Measurements from ENCODE around the gene F2RL2. TPM values are rescaled to one million over a fixed set of nuclear protein-coding genes. Genes with fewer than 3 reads are reported as not detected.
A peak's percentile ranks its signal among the peaks of the same experiment; 100 is the strongest.
"Not testable (repeated sequence)": the region's sequence is repeated elsewhere in the genome, so short reads cannot be mapped to it uniquely, and the experiment has no call there.

The F2RL2 gene
- total RNA-seq, 1 donor from 2014 or later, result not detected

GRCh38 chr5:76615759-76616158, 7.4 kb downstream of the F2RL2 start:
- no peaks in the 10 kb centered on the region for H3K9me3 Mint-ChIP-seq
- H3K27me3 Mint-ChIP-seq (ENCODE audit: insufficient read depth), result no peaks in the 10 kb centered on the region
- H3K36me3 Mint-ChIP-seq (ENCODE audit: low read depth), result peaks cover 24% of the 10 kb centered on the region
- intact Hi-C loops (cut with micrococcal nuclease), result no loop called here
- no peak overlapping the region for H3K27ac Mint-ChIP-seq
- no peaks in the 10 kb centered on the region for H3K4me1 Mint-ChIP-seq (ENCODE audit: low read depth)
- H3K4me3 Mint-ChIP-seq, result no peak overlapping the region
- no peak for DNase-seq (ENCODE audit: low spot score)

DNA sequence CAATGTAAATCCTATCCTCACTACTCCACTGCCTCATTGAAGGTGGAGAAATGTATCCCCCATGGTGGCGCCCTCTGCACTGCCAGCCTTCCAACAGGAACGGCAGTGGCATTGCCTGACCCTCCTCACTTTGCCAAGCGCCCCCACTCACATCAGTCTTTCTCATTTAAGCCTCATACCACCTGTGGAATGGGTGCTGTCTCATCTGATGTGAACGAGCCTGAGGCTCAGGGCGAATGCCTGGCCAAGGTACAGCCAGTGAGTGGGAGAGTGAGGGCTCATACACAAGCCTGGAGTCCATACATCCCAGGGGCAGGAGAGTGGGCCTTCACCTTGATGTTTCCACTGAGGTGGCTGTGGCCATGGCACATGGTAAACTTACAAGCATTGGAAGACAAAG, 10.3 kb downstream of the F2RL2 start:
- peaks cover 10% of the 10 kb centered on the region for H3K4me1 Mint-ChIP-seq (ENCODE audit: low read depth)
- intact Hi-C loops (cut with micrococcal nuclease), result no loop called here
- peaks cover 26% of the 10 kb centered on the region for H3K36me3 Mint-ChIP-seq (ENCODE audit: low read depth)
- no peak overlapping the region for H3K4me3 Mint-ChIP-seq
- no peak for DNase-seq (ENCODE audit: low spot score)
- H3K27me3 Mint-ChIP-seq (ENCODE audit: insufficient read depth), result no peaks in the 10 kb centered on the region
- no peak overlapping the region for H3K27ac Mint-ChIP-seq
- no peaks in the 10 kb centered on the region for H3K9me3 Mint-ChIP-seq

- Mint-ChIP-seq H3K9me3 (no peaks in the 10 kb centered on the region), H3K27me3 (ENCODE audit: insufficient read depth) (no peaks in the 10 kb centered on the region), H3K36me3 (ENCODE audit: low read depth) (peaks cover 26% of the 10 kb centered on the region), H3K4me1 (ENCODE audit: low read depth) (peaks cover 31% of the 10 kb centered on the region), H3K27ac (no peak overlapping the region), H3K4me3 (no peak overlapping the region)
- intact Hi-C loops (cut with micrococcal nuclease), result no loop called here
- no peak for DNase-seq (ENCODE audit: low spot score)
These were observed 13.0 kb downstream of the F2RL2 start for GRCh38 chr5:76610196-76610595.

GRCh38 chr5:76608833-76609232, 14.4 kb downstream of the F2RL2 start:
- Mint-ChIP-seq H3K4me3 (no peak overlapping the region), H3K9me3 (no peaks in the 10 kb centered on the region), H3K4me1 (ENCODE audit: low read depth) (peaks cover 31% of the 10 kb centered on the region), H3K27me3 (ENCODE audit: insufficient read depth) (no peaks in the 10 kb centered on the region), H3K36me3 (ENCODE audit: low read depth) (peaks cover 37% of the 10 kb centered on the region), H3K27ac (peak overlapping the region; percentile 19)
- intact Hi-C loops (cut with micrococcal nuclease), result loop anchor here (2.0 to 10.0 kb wide), 2 partner anchors 206 to 426 kb away; partner anchors contain the start of genes AGGF1 and IQGAP2
- no peak for DNase-seq (ENCODE audit: low spot score)

DNA sequence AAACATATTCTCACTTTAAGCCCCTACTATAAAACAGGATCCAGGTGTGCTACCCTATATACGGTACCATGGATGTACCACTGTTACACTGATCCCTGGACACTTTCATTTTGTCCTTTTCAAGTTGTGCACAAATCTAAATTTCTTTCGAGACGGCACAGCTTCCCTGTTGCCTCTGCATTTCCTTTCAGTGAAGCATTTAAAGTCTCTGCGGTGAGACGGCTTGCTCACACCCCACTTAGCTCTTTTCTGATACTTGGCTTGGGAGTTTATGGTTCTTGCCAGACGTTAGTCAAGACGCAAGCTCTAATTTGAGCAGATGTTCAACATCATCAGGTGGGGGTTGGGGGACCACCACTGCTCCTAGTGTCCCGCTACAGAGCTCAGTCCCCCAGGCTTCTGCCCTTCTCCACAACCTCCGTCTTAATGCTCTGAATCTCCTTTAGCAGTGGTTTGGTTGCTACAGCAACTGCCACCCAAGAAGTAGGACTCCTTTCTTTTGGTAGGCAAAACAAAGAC, 15.8 kb downstream of the F2RL2 start:
- Mint-ChIP-seq H3K27me3 (ENCODE audit: insufficient read depth) (no peaks in the 10 kb centered on the region), H3K4me3 (peak overlapping the region; percentile 41), H3K4me1 (ENCODE audit: low read depth) (peaks cover 43% of the 10 kb centered on the region), H3K27ac (peak overlapping the region; percentile 69), H3K9me3 (no peaks in the 10 kb centered on the region), H3K36me3 (ENCODE audit: low read depth) (peaks cover 45% of the 10 kb centered on the region)
- no peak for DNase-seq (ENCODE audit: low spot score)
- intact Hi-C loops (cut with micrococcal nuclease), result loop anchor here (10.0 kb wide), 1 partner anchor 427 kb away; the partner anchor contains the start of gene AGGF1

DNA sequence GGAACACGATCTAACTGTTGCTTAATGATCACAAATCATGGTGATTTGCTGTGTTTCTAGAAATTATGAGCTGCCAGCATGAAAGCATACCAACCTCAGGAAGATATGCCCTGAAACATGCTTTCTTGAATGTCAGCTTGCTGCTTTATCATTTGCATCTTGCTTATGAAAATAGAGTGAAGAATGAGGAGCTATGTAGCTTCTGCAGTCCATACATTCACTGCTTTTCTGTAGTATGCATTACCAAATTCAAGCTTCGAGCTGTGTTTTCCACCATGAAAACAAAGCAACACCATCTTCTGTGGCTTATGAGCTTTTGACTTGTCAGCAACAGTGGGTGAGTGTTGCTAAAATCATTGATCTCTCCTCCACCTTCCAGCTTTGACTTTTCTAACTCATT, 16.5 kb downstream of the F2RL2 start:
- Mint-ChIP-seq H3K4me3 (no peak overlapping the region), H3K36me3 (ENCODE audit: low read depth) (peaks cover 48% of the 10 kb centered on the region), H3K27me3 (ENCODE audit: insufficient read depth) (no peaks in the 10 kb centered on the region), H3K27ac (peak overlapping the region; percentile 69), H3K4me1 (ENCODE audit: low read depth) (peaks cover 43% of the 10 kb centered on the region), H3K9me3 (no peaks in the 10 kb centered on the region)
- intact Hi-C loops (cut with micrococcal nuclease), result loop anchor here (10.0 kb wide), 1 partner anchor 428 kb away; the partner anchor contains the start of gene AGGF1
- DNase-seq (ENCODE audit: low spot score), result no peak

DNA sequence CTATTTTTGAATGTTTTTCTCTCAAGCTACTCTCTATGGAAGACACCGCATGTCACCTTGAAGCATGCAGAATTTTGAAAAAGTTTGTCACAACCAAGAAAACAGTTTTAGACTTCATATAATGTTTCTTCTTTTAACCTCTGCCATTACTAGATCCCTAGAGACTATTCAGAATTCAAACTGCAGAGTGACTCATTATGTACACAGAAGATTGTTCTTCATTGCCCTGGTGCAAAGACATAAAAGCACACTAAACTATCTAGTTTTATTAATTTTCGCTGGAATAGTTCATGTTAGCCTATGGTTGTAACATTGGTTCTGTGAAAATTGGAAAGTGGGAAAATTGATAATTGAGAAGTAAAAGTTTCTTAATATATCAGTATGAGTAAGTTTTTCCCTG, 18.4 kb downstream of the F2RL2 start:
- Mint-ChIP-seq H3K36me3 (ENCODE audit: low read depth) (peaks cover 53% of the 10 kb centered on the region), H3K9me3 (no peaks in the 10 kb centered on the region), H3K4me3 (no peak overlapping the region), H3K27ac (no peak overlapping the region), H3K27me3 (ENCODE audit: insufficient read depth) (no peaks in the 10 kb centered on the region), H3K4me1 (ENCODE audit: low read depth) (peaks cover 48% of the 10 kb centered on the region)
- intact Hi-C loops (cut with micrococcal nuclease), result loop anchor here (5.0 to 10.0 kb wide), 2 partner anchors 112 to 430 kb away; partner anchors contain the start of genes AGGF1 and F2R
- no peak for DNase-seq (ENCODE audit: low spot score)

DNA sequence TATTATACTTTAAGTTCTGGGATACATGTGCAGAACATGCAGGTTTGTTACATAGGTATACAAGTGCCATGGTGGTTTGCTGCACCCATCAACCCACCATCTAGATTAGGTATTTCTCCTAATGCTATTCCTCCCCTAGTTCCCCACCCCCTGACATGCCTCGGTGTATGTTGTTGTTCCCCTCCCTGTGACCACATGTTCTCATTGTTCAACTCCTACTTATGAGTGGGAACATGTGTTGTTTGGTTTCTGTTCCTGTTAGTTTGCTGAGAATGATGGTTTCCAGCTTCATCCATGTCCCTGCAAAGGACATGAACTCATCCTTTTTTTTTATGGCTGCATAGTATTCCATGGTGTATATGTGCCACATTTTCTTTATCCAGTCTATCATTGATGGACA, 19.2 kb downstream of the F2RL2 start:
- H3K9me3 Mint-ChIP-seq; DNase-seq (ENCODE audit: low spot score); H3K4me3 Mint-ChIP-seq; H3K27me3 Mint-ChIP-seq (ENCODE audit: insufficient read depth): not testable (repeated sequence)
- peak overlapping the region; percentile 13 for H3K27ac Mint-ChIP-seq
- H3K4me1 Mint-ChIP-seq (ENCODE audit: low read depth), result peaks cover 44% of the 10 kb centered on the region
- H3K36me3 Mint-ChIP-seq (ENCODE audit: low read depth), result peaks cover 56% of the 10 kb centered on the region
- intact Hi-C loops (cut with micrococcal nuclease), result loop anchor here (5.0 to 10.0 kb wide), 2 partner anchors 113 to 431 kb away; partner anchors contain the start of genes AGGF1 and F2R

- Mint-ChIP-seq H3K36me3 (ENCODE audit: low read depth) (peaks cover 54% of the 10 kb centered on the region), H3K27me3 (ENCODE audit: insufficient read depth) (no peaks in the 10 kb centered on the region), H3K4me1 (ENCODE audit: low read depth) (peaks cover 31% of the 10 kb centered on the region), H3K9me3 (no peaks in the 10 kb centered on the region), H3K27ac (no peak overlapping the region), H3K4me3 (no peak overlapping the region)
- DNase-seq (ENCODE audit: low spot score), result no peak
- intact Hi-C loops (cut with micrococcal nuclease), result loop anchor here (5.0 to 10.0 kb wide), 2 partner anchors 115 to 433 kb away; partner anchors contain the start of genes AGGF1 and F2R
These were observed 21.0 kb downstream of the F2RL2 start for GRCh38 chr5:76602094-76602726.

- Mint-ChIP-seq H3K27ac (no peak overlapping the region), H3K9me3 (no peaks in the 10 kb centered on the region), H3K36me3 (ENCODE audit: low read depth) (peaks cover 56% of the 10 kb centered on the region), H3K4me3 (no peak overlapping the region), H3K4me1 (ENCODE audit: low read depth) (peaks cover 25% of the 10 kb centered on the region), H3K27me3 (ENCODE audit: insufficient read depth) (no peaks in the 10 kb centered on the region)
- intact Hi-C loops (cut with micrococcal nuclease), result loop anchor here (1.0 to 10.0 kb wide), 4 partner anchors 40 to 433 kb away; partner anchors contain the start of genes AGGF1 and F2R
- DNase-seq (ENCODE audit: low spot score), result no peak
These were observed 21.7 kb downstream of the F2RL2 start for GRCh38 chr5:76601470-76601869.

DNA sequence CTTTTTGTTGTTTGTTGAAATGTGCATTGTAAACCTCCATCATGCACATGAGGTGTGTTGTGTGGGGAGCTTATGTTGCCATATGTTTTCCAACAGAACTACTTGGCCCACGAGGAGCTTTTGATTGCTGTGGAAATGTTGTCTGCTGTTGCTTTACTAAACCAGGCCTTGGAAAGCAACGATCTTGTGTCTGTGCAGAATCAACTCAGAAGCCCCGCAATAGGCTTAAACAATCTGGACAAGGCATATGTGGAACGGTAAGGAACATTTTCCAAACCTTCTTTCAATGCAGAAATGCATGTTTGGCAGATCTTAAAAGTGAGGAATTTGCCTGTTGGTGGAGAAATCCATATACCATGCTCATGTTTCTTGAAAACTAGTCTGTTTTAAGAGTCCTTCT, 22.5 kb downstream of the F2RL2 start:
- Mint-ChIP-seq H3K4me1 (ENCODE audit: low read depth) (peaks cover 21% of the 10 kb centered on the region), H3K4me3 (no peak overlapping the region), H3K27ac (no peak overlapping the region), H3K9me3 (no peaks in the 10 kb centered on the region), H3K27me3 (ENCODE audit: insufficient read depth) (no peaks in the 10 kb centered on the region), H3K36me3 (ENCODE audit: low read depth) (peaks cover 57% of the 10 kb centered on the region)
- no peak for DNase-seq (ENCODE audit: low spot score)
- intact Hi-C loops (cut with micrococcal nuclease), result loop anchor here (1.0 to 10.0 kb wide), 4 partner anchors 41 to 434 kb away; partner anchors contain the start of genes AGGF1 and F2R

DNA sequence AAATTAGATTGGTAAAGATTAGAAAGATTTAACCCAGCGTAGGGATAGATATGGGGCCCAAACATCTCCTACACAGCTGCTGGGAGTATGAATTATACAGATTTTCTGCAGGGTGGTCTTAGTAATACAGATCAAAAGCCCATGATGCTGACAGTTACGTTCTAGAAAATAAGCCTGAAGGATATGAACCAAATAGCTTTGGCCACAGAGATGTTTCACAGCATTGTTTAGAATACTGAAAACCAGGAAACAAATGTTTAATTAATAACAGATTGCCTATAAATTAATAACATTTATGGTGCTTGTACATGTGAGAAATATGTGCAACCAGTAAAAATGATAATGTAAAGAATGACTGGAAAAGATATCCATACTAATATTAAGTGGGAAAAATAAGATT, 24.7 kb downstream of the F2RL2 start:
- no peak overlapping the region for H3K4me3 Mint-ChIP-seq
- peaks cover 51% of the 10 kb centered on the region for H3K36me3 Mint-ChIP-seq (ENCODE audit: low read depth)
- intact Hi-C loops (cut with micrococcal nuclease), result no loop called here
- no peak for DNase-seq (ENCODE audit: low spot score)
- no peaks in the 10 kb centered on the region for H3K9me3 Mint-ChIP-seq
- H3K4me1 Mint-ChIP-seq (ENCODE audit: low read depth), result peaks cover 16% of the 10 kb centered on the region
- no peak overlapping the region for H3K27ac Mint-ChIP-seq
- no peaks in the 10 kb centered on the region for H3K27me3 Mint-ChIP-seq (ENCODE audit: insufficient read depth)

DNA sequence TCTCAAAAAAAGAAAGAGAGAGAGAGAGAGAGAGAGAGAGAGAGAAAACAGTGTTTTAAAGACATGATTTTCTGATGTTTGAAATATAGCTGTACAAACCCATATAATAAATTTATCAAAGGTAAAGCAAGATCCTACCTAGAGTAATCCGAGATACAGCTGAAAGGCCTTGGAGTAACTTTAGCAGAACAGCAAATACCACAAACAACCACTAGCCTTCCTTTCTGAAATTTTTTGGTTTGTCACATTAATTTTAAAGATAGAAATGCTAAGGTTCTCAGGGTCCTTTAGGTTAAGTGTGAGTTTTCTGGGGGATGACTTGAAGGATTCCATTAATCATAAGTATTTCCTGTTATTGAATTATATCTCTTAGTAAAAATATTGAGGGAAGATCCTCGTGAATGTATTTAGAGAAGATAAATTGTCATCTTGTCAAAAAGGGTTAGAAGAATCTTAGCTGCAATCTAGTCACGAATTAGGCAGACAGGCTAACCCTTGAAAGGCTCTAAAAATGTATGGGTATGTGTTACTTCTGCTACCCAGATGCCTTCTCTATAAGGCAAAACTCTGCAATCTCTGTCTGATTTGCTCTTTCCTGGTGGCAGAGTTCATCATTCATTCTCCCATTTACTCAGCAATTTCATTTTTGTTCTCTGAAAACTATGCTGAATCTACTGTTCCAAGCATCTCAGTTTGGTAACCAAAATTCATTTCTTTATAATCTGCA, 27.3 kb downstream of the F2RL2 start:
- no peaks in the 10 kb centered on the region for H3K27me3 Mint-ChIP-seq (ENCODE audit: insufficient read depth)
- no peak overlapping the region for H3K4me3 Mint-ChIP-seq
- no peak overlapping the region for H3K27ac Mint-ChIP-seq
- intact Hi-C loops (cut with micrococcal nuclease), result no loop called here
- H3K36me3 Mint-ChIP-seq (ENCODE audit: low read depth), result peaks cover 56% of the 10 kb centered on the region
- no peaks in the 10 kb centered on the region for H3K9me3 Mint-ChIP-seq
- H3K4me1 Mint-ChIP-seq (ENCODE audit: low read depth), result no peaks in the 10 kb centered on the region
- DNase-seq (ENCODE audit: low spot score), result no peak

All from activated T-helper 1 cell treated with anti-CD3 and anti-CD28 coated beads, Interleukin-12 subunit alpha, Interleukin-12 subunit beta, Interleukin-2, Interleukin-4 antibody, amounts not matched to agents 30 ng/mL and 10 ng/mL and 1 ng/mL, durations not matched to agents 14 hours and 24 hours and 36 hours (primary cell).